OCI-LY3 (cell line): Measurements from ENCODE around the gene SPIRE1.

Experiments
- EZH2phosphoT487 ChIP-seq: fragments of 200-600 bp; shearing (Covaris generic); IDR thresholded peaks from 2 replicates; pipeline ENCODE4 v1.6.1; 2018; ENCODE audit warnings: antibody characterized with exemption, mixed run types, low read depth
- TF ChIP-seq, protein P1 (sequence below): fragments of 200-600, 300-600 bp; sonication (generic); IDR thresholded peaks from 2 replicates; pipeline ENCODE4 v1.5.1; 2014; ENCODE audit warnings: antibody characterized with exemption, low read length, low read depth

DNA sequence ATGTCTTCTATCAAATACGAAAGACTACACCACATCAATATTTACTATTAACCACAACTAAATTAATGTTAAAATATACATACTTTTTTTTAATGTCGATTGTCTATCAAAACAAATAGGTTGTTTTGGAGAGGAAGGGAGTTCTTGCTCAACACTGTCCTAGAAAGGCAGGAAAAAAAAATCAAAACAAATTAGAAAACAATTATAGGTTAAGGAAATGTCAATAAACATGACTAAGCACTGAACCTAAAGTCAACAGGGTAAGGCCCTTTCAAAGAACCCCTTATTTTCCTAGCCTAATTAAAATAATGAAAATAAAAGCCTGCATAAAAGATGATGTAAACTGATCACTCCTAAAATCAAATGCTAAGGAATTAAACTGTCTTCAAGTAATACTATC is 41.8 kb upstream of the SPIRE1 start:
- TF ChIP-seq, protein P1, sequence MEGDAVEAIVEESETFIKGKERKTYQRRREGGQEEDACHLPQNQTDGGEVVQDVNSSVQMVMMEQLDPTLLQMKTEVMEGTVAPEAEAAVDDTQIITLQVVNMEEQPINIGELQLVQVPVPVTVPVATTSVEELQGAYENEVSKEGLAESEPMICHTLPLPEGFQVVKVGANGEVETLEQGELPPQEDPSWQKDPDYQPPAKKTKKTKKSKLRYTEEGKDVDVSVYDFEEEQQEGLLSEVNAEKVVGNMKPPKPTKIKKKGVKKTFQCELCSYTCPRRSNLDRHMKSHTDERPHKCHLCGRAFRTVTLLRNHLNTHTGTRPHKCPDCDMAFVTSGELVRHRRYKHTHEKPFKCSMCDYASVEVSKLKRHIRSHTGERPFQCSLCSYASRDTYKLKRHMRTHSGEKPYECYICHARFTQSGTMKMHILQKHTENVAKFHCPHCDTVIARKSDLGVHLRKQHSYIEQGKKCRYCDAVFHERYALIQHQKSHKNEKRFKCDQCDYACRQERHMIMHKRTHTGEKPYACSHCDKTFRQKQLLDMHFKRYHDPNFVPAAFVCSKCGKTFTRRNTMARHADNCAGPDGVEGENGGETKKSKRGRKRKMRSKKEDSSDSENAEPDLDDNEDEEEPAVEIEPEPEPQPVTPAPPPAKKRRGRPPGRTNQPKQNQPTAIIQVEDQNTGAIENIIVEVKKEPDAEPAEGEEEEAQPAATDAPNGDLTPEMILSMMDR: no peak
- TF ChIP-seq EZH2phosphoT487: no peak
